ENCODE data around the gene CEP112.
"Not testable (repeated sequence)": the region's sequence is repeated elsewhere in the genome, so short reads cannot be mapped to it uniquely, and the experiment has no call there.

CEP112 gene

DNA sequence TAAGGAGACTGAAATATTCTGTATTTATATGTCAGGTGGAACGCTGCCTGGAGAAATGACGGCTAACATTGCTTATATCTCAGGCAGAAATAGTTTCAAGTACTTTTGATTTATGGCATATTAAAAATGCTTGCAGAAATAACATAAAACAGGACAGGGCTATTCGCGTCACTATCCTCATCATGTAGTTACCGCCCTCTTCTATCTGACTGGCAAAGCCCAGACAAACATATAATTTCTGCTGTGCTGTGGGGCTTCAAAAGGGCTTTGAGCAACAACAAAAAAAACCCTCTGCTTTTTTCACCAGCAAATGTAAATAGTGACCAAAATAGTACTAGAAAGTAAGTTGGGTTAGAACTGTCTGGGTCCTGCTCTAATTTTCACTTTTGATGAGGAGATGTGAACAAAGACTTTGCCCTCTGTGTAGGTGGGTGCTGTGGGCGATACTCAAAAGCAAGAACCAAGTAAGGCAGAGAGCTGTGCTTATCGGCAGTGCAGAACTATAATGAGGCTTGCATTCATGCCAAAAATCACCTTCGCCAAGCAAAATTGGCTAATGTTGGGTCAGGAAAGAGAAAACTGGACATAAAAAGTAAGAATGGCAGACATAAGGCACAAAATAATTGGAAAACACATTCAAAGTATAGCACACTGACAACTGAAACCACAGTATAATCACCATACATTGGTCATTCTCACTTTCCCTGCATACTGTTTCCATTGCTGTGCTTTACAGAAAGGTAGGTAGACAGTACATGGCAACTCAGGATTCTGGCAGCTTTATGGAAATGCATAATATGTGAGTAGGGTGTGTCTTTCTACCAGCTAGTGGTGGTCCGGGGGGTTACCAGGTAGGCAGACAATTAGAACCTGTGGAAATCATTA lies 479.3 kb downstream of the CEP112 start:
- no peak for DNase-seq

DNA sequence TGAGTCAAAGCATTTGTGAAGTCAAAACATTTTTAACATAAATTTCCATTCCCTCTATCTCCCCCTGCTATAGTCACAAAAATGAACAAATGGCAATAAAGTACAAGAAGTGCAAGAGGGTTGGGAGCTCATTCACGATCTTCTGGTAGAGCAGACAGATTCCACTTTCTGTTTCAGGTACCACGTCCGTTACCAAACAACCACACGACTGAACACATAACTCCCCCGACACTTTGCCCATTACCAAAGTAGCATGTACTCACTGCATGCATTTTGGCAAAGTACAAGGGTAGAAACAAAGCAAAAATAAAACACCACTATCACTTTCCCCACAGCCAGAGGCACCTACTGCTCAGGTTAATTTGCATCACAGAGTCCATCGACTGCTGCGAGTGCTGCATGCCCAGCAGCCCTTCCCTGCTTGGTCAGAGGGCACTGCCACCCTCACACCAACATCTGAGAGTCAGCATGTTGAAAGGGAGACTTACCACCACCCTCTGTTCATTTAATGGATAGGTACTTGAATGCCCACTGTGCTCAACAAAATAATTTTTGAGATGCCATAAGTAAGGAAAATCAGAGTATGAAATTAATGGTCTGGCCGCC lies 480.2 kb downstream of the CEP112 start:
- peak; percentile 16 for DNase-seq

DNA sequence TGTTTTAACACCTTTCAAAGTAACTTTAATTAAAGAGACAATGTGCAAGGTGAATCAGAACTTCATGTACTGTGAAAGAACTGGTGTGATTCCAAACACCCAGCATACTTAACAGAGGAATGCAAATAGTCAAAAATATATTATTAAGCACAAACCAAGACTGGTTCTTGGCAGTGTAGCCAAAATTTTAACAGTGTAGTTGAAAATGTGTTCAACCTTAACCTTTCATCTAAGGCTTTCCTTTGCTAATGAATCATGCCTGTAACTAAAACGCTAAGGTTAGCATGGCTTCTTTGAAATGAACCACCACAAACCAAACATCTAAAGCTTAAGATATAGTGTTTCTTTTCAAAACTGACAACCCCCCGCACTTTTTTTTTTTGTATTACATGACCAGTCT lies 484.2 kb downstream of the CEP112 start:
- no peak for DNase-seq

GRCh38 chr17:65704731-65705130 lies 487.2 kb downstream of the CEP112 start:
- no peak for DNase-seq

GRCh38 chr17:65703891-65704290 lies 488.0 kb downstream of the CEP112 start:
- DNase-seq: no peak

DNA sequence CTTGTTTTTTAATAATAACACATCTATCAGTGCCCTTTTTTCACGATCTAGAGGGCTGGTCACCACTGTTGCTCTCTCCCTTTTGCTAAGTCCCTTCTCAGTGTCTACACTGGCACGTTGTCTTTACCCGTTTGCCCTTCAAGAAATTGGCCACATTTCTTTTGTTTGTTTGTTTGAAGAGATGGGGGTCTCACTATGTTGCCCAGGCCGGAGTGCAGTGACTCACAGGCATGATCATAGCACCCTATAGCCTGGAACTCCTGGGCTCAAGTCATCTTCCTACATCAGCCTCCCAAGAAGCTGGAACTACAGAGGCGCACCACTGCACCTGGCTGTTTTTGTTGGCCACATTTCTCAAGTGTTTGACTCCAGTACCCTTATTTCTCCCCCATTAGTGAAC lies 492.5 kb downstream of the CEP112 start:
- no peak for DNase-seq

- DNase-seq: no peak
Measured at GRCh38 chr17:65698381-65699061, 493.4 kb downstream of the CEP112 start.

GRCh38 chr17:65697661-65698060 lies 494.3 kb downstream of the CEP112 start:
- no peak for DNase-seq

DNA sequence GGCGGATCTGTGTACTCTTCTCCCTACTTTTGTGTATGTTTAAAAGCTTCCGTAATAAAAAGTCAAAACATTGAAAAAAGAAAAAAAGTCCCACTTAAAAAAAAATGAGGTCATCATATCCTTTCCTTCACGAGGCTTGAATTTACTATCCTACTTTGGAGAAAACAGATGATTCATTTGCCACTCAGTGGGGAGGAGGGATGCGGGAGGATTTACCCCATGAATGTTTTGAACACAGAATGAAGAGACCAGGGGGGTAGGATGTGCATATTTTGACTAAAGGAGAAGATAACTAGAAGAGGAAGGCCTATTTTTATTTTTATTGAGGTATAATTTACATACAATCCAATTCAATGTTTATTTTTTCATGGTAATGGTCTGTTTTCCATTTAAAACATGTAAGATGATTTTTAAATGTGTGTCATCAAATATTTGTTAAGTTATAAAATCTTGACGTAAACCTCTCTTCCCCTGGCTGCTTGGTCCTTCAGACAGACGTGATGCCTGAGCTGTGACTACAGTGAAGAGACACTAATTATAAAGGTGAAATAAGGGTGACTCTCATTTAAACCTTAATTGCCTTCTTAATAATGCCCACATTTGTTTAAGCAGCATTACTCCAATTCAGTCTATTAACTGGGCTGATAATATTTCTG lies 495.1 kb downstream of the CEP112 start:
- no peak for DNase-seq

GRCh38 chr17:65694601-65695000 lies 497.3 kb downstream of the CEP112 start:
- no peak for DNase-seq

GRCh38 chr17:65690626-65691310 lies 501.2 kb downstream of the CEP112 start:
- no peak for DNase-seq

DNA sequence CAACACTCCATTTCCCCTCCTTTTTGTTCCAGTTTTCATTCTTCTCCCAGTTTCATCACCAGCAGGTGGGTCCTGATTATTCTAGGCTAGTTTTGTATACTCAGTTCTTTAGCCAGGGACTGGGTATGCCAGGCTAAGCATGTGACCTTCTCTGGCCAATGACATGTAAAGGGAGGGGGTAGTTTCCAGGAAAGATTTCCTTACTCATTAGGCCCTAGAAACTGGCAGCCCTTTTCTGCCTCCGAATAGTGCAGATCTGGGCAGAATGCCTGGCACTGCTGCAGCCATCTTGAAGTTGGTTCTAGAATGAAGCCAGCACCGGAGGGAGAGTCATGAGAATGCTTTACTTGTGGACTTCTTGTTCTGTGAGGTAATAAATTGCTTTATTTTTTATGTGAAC lies 503.6 kb downstream of the CEP112 start:
- DNase-seq: no peak

- no peak for DNase-seq
Measured at GRCh38 chr17:65685110-65685509, 506.8 kb downstream of the CEP112 start.

GRCh38 chr17:65684631-65685030 lies 507.3 kb downstream of the CEP112 start:
- DNase-seq: no peak

DNA sequence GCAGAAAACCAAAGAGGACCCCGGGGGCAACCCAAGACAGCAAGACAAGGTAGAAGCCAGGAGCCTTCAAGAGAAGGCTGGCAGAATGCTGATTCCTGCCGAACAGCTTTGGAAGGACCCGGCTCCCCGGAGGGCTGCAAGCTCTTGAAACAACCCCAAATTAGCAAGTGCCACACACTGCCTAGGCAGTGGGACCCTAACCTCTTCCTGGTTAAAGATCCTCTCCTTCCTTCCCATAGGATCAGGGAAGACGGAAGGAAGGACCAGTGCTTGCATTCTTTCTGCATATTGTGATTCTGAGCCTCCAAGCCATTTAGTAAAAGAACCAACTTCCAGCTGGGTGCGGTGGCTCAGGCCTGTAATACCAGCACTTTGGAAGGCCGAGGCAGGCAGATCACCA lies 508.5 kb downstream of the CEP112 start:
- DNase-seq: no peak

DNA sequence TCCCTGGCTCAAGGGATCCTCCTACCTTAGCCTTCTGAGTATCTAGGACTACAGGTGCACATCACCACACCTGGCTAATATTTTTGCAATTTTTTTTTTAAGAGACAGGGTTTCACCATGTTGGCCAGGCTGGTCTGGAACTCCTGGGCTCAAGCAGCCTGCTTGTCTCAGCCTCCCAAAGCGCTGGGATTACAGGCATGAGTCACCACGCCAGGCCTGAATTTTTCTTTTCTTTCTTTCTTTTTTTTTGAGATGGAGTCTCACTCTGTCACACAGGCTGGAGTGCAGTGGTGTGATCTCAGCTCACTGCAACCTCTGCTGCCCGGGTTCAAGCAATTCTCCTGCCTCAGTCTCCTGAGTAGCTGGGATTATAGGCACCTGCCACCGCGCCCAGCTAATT lies 510.2 kb downstream of the CEP112 start:
- DNase-seq: not testable (repeated sequence)

DNA sequence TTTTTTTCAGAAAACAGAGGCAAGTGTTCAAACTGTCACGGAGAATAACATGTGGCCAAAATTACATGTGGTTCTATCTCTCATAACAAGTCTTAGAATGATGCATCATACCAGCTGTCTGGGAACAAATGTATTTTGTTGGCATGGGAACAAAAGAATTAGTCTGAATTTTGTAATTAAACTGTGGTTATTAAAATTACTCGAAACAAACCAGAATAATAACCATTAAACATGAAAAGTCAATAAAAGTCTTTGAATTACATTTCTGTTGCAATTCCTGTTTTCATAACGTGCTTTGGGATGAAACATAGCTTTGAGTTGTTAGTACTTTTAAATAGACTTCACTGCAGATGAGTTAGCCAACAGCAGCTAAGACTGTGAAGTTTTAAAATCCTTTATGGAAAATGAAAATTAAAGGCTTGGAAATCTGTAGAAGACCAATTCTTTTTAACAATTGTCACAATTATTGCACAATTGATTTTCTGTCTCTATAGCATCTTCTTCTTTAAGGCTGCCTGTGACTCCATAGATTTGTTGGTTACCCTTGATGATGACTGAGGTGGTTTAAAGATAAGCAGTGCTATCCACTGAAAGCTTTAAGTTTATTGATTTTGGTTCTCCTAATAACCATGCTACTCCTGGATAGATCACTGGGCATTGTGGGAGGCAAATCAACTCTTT lies 512.6 kb downstream of the CEP112 start:
- DNase-seq: no peak

- DNase-seq: no peak
Measured at GRCh38 chr17:65678546-65678945, 513.4 kb downstream of the CEP112 start.

GRCh38 chr17:65677932-65678331 lies 514.0 kb downstream of the CEP112 start:
- DNase-seq: no peak

- DNase-seq: no peak
Measured at GRCh38 chr17:65674246-65675045, 517.5 kb downstream of the CEP112 start.

DNA sequence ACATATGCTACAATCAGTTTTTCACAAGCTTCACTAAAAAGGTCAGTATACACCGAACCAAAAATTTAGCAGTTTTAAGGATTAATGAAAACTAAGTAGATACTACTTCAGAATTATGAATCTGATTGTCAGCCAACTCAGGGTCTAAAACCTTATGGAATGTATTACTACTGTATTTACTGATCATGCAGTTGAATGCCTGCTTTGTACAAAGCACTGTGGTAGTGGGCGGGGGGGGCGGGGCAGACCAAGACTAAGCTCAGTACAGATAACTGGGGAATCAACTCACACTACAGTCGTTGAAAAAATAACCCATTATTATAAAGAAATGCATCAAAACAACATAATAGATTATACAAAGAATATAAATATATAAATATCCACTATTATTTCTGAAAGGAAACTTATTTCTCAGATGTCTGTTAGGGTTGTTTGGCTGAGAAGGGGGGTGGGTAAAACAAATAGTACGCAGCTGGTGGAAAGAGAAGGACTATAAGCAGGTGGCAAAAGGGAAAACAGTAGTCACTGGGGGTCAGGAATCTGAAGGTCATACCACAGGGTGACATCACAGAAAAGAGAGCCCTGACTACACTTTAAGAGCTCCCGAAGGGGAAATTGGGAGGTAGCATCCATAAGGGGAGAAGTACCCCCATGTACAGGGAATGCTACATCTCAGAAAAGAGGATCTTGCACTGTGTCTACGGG lies 521.1 kb downstream of the CEP112 start:
- no peak for DNase-seq
